ENCODE measurements around the gene KIAA1328.

DNA sequence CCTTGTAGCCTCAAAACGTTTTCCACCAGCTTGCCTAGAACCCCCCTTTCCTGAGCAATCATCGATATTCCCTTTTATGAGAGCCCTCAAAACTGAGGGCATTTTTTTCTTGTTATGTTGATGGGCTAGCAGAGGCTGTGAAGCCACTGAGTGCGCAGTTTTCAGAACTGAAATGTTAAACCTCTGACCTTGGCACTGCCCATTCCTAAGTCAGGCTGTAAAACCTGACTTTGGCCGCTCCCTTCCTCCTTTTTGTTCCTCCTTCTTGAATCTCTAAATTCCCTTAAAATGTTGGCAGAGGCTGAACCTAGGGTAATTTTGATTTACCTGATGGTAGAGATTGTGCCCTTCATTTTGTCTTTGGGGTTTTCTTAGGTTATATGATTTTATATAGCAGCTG is 334.2 kb downstream of the KIAA1328 start:
- TF ChIP-seq, protein P1, sequence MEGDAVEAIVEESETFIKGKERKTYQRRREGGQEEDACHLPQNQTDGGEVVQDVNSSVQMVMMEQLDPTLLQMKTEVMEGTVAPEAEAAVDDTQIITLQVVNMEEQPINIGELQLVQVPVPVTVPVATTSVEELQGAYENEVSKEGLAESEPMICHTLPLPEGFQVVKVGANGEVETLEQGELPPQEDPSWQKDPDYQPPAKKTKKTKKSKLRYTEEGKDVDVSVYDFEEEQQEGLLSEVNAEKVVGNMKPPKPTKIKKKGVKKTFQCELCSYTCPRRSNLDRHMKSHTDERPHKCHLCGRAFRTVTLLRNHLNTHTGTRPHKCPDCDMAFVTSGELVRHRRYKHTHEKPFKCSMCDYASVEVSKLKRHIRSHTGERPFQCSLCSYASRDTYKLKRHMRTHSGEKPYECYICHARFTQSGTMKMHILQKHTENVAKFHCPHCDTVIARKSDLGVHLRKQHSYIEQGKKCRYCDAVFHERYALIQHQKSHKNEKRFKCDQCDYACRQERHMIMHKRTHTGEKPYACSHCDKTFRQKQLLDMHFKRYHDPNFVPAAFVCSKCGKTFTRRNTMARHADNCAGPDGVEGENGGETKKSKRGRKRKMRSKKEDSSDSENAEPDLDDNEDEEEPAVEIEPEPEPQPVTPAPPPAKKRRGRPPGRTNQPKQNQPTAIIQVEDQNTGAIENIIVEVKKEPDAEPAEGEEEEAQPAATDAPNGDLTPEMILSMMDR (IDR thresholded peaks at IDR 0.05) = no peak
- no peak for TF ChIP-seq POLR2A (IDR thresholded peaks at IDR 0.05)
